Astrocyte (in vitro differentiated cells and primary cell): Measurements from ENCODE around the gene FILIP1L. TPM values are rescaled to one million over a fixed set of nuclear protein-coding genes. Genes with fewer than 3 reads are reported as not detected.

Experiments
- DNase-seq: peaks from one replicate; pipeline ENCODE4 v3.0.0-alpha.2; 2010; ENCODE audit warnings: low read depth
- FAIRE-seq: peaks from 2 replicates; lab custom pipeline; 2011; peaks lifted over from hg19 to GRCh38; lab: Jason Lieb, UNC
- H2AFZ ChIP-seq: 2 replicates; pipeline ENCODE4 v1.6.0; 2012; ENCODE audit warnings: low read depth, low read length, inconsistent platforms
- H3K27ac ChIP-seq: 2 replicates; pipeline ENCODE4 v1.5.1; 2011; ENCODE audit warnings: low read depth, low read length, inconsistent platforms
- H3K27me3 ChIP-seq: 2 replicates; pipeline ENCODE4 v1.6.0; 2011; ENCODE audit warnings: low read length, inconsistent platforms; ENCODE audit not compliant: insufficient read depth
- H3K36me3 ChIP-seq: 2 replicates; pipeline ENCODE4 v1.5.1; 2011; ENCODE audit warnings: low read length, inconsistent platforms; ENCODE audit not compliant: insufficient read depth
- H3K4me1 ChIP-seq: 2 replicates; pipeline ENCODE4 v1.5.1; 2011; ENCODE audit warnings: low read length, inconsistent platforms; ENCODE audit not compliant: insufficient read depth
- H3K4me2 ChIP-seq: 2 replicates; pipeline ENCODE4 v1.6.0; 2012; ENCODE audit warnings: low read length, inconsistent platforms
- H3K4me3 ChIP-seq: 2 replicates; pipeline ENCODE4 v1.5.1; 2011; ENCODE audit warnings: low read depth, mild to moderate bottlenecking, low read length, inconsistent platforms; ENCODE audit not compliant: insufficient read depth
- H3K79me2 ChIP-seq: 2 replicates; pipeline ENCODE4 v1.6.0; 2012; ENCODE audit warnings: mild to moderate bottlenecking, low read length, inconsistent platforms; ENCODE audit not compliant: insufficient read depth
- H3K9ac ChIP-seq: 2 replicates; pipeline ENCODE4 v1.6.0; 2012; ENCODE audit warnings: mild to moderate bottlenecking, low read length, inconsistent platforms
- H3K9me3 ChIP-seq: 2 replicates; pipeline ENCODE4 v1.5.1; 2012; ENCODE audit warnings: low read depth, mild to moderate bottlenecking, low read length, inconsistent platforms; ENCODE audit not compliant: insufficient read depth
- H4K20me1 ChIP-seq: 2 replicates; pipeline ENCODE4 v1.6.0; 2012; ENCODE audit warnings: low read length, inconsistent platforms; ENCODE audit not compliant: insufficient read depth
- H3K27ac Mint-ChIP-seq: one replicate; pipeline ENCODE4 v1.8.0; 2021; ENCODE audit warnings: mild to moderate bottlenecking, mixed read lengths; ENCODE audit not compliant: unreplicated experiment
- H3K27me3 Mint-ChIP-seq: one replicate; pipeline ENCODE4 v1.8.0; 2021; ENCODE audit warnings: low read depth, mixed read lengths; ENCODE audit not compliant: unreplicated experiment
- H3K36me3 Mint-ChIP-seq: one replicate; pipeline ENCODE4 v1.8.0; 2021; ENCODE audit warnings: low read depth, mixed read lengths; ENCODE audit not compliant: unreplicated experiment
- H3K4me1 Mint-ChIP-seq: one replicate; pipeline ENCODE4 v1.8.0; 2021; ENCODE audit warnings: low read depth, mixed read lengths; ENCODE audit not compliant: unreplicated experiment
- H3K4me3 Mint-ChIP-seq: one replicate; pipeline ENCODE4 v1.8.0; 2021; ENCODE audit warnings: mild to moderate bottlenecking, moderate library complexity, mixed read lengths; ENCODE audit not compliant: unreplicated experiment
- H3K9me3 Mint-ChIP-seq: one replicate; pipeline ENCODE4 v1.8.0; 2021; ENCODE audit warnings: mild to moderate bottlenecking, mixed read lengths; ENCODE audit not compliant: unreplicated experiment
- EZH2 ChIP-seq: IDR thresholded peaks from 2 replicates; pipeline ENCODE4 v1.6.1; 2012; ENCODE audit warnings: mild to moderate bottlenecking, low read length, inconsistent platforms; ENCODE audit not compliant: insufficient read depth
- total RNA-seq: library from RNA; stranded (reverse); gene quantifications from 2 replicates; pipeline ENCODE4 v1.2.1, GENCODE V29; 2021
- TF ChIP-seq, protein P1 (sequence below): IDR thresholded peaks from 2 replicates; pipeline ENCODE4 v1.5.1; 2011; ENCODE audit warnings: low read depth, mild to moderate bottlenecking, inconsistent platforms, low read length, moderate library complexity; ENCODE audit not compliant: insufficient read depth

FILIP1L gene
- total RNA-seq, 1 donor from 2014 or later = 209 TPM

DNA sequence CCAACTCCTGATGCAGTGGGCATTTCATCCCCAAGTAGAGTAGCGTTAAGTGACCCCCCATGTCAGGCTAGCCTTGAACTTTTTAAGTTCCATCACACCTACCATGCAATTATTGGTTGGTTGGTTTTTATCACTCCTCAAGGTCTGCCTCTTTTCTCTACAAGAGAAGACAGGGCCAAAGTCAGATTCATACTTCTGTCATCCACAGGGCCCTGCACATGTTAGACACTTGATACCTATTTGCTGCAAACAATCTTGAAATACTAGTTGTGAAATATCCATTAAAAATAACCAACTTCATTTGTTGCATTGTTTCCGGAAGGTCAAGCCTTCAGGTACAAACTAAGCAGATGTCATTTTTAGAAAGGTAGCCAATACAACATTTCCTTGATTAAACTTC lies 295.5 kb downstream of the FILIP1L start:
- H3K36me3 ChIP-seq = no peaks in the 10 kb centered on the region
- H3K9ac ChIP-seq = peak overlapping the region; percentile 86
- H3K9me3 Mint-ChIP-seq = no peaks in the 10 kb centered on the region
- H3K4me1 Mint-ChIP-seq = peaks cover 14% of the 10 kb centered on the region
- no peak overlapping the region for H2AFZ ChIP-seq
- H3K9me3 ChIP-seq = no peaks in the 10 kb centered on the region
- no peak for DNase-seq
- peak overlapping the region; percentile 84 for H3K4me2 ChIP-seq
- no peak overlapping the region for H3K27ac Mint-ChIP-seq
- H3K27me3 ChIP-seq = no peaks in the 10 kb centered on the region
- FAIRE-seq = no peak
- H3K4me3 ChIP-seq = peak overlapping the region; percentile 72
- H4K20me1 ChIP-seq = peaks cover 4% of the 10 kb centered on the region
- H3K79me2 ChIP-seq = peaks cover 36% of the 10 kb centered on the region
- H3K27ac ChIP-seq = no peak overlapping the region
- H3K36me3 Mint-ChIP-seq = peaks cover 5% of the 10 kb centered on the region
- no peak for TF ChIP-seq EZH2
- TF ChIP-seq, protein P1, sequence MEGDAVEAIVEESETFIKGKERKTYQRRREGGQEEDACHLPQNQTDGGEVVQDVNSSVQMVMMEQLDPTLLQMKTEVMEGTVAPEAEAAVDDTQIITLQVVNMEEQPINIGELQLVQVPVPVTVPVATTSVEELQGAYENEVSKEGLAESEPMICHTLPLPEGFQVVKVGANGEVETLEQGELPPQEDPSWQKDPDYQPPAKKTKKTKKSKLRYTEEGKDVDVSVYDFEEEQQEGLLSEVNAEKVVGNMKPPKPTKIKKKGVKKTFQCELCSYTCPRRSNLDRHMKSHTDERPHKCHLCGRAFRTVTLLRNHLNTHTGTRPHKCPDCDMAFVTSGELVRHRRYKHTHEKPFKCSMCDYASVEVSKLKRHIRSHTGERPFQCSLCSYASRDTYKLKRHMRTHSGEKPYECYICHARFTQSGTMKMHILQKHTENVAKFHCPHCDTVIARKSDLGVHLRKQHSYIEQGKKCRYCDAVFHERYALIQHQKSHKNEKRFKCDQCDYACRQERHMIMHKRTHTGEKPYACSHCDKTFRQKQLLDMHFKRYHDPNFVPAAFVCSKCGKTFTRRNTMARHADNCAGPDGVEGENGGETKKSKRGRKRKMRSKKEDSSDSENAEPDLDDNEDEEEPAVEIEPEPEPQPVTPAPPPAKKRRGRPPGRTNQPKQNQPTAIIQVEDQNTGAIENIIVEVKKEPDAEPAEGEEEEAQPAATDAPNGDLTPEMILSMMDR = no peak
- H3K4me1 ChIP-seq = peaks cover 6% of the 10 kb centered on the region
- peaks cover 4% of the 10 kb centered on the region for H3K27me3 Mint-ChIP-seq
- peak overlapping the region; percentile 97 for H3K4me3 Mint-ChIP-seq

DNA sequence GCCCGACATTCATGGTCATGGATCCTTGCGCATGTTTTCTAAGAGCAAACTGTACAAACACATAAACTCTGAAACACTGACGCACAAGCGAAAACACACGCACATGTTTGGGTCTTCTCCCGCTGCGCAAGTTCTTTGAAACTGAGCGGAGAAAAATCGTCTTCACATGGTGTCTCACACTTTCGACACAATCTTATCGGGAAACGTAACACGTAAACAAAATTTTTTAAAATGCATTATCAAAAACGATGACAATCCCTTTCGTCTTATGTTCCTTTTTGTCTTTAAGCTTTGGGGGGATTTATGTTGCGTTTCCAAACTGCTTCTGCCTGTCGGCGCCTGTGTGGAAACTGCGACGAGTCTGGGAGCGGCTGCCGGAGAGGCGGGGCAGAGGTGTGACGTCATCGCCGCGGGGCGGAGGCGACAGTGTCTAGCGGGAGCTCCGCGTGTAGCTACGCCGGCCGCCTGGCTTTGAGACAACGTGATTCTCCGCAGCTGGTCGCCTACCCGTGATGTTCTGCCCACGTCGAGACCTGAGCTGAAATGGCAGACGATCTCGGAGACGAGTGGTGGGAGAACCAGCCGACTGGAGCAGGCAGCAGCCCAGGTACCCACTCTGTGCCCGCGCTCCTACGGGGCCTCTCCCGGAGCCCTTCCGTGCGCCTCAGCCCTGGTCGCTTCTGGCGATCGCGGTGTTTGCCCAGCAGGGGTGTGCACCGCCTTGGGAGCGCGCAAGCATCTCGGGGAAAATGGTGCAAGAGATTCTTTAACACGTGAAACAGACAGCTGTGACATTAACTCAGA lies 296.7 kb downstream of the FILIP1L start, which contains the start of gene CMSS1:
Gene CMSS1, plus strand, starts transcription at position 426 of the 804 bp plus-strand sequence.
- no peaks in the 10 kb centered on the region for H4K20me1 ChIP-seq
- H3K9ac ChIP-seq = peak within 1 kb of the TSS; percentile 86
- peak within 1 kb of the TSS; percentile 93 for H3K27ac ChIP-seq
- H3K36me3 ChIP-seq = no peaks in the 10 kb centered on the region
- Mint-ChIP-seq H3K9me3 (no peaks in the 10 kb centered on the region), H3K4me3 (peak within 1 kb of the TSS; percentile 97), H3K36me3 (peaks cover 5% of the 10 kb centered on the region), H3K27ac (peak within 1 kb of the TSS; percentile 99), H3K4me1 (peaks cover 10% of the 10 kb centered on the region), H3K27me3 (peaks cover 4% of the 10 kb centered on the region)
- H2AFZ ChIP-seq = peak within 1 kb of the TSS; percentile 93
- H3K4me1 ChIP-seq = peaks cover 6% of the 10 kb centered on the region
- H3K9me3 ChIP-seq = no peaks in the 10 kb centered on the region
- H3K4me3 ChIP-seq = peak within 1 kb of the TSS; percentile 72
- H3K27me3 ChIP-seq = no peaks in the 10 kb centered on the region
- TF ChIP-seq EZH2 = no peak
- TF ChIP-seq, protein P1 = peak; percentile 18
- DNase-seq (peak; percentile 84), FAIRE-seq (no peak)
- H3K79me2 ChIP-seq = peaks cover 31% of the 10 kb centered on the region
- H3K4me2 ChIP-seq = peak within 1 kb of the TSS; percentile 84

DNA sequence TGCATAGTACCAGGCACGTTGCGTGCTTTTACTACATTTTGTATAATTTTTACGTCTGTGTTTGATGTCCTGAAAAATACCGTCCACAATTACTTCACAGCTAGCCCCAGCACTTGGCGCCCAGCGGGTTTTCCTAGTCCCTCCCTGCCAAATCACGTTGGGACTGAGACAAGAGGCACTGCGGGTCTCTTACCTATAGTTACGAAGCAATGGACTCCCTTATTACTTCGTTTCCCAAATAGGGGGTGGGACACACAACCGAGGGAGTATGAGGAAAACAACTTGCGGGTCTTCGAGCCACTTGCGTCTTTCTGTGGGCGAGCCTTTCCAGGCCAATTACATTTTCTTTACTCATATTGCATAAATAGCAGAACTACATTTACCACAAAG lies 297.3 kb downstream of the FILIP1L start:
- H3K27ac ChIP-seq = peak overlapping the region; percentile 93
- no peaks in the 10 kb centered on the region for H3K9me3 Mint-ChIP-seq

More for the DNA sequence above, 297.3 kb downstream of the FILIP1L start:
- Histone ChIP-seq H3K36me3 (no peaks in the 10 kb centered on the region), H2AFZ (peak overlapping the region; percentile 93), H3K9me3 (no peaks in the 10 kb centered on the region), H3K9ac (peak overlapping the region; percentile 86), H3K27me3 (no peaks in the 10 kb centered on the region), H4K20me1 (no peaks in the 10 kb centered on the region), H3K4me2 (peak overlapping the region; percentile 84), H3K4me3 (peak overlapping the region; percentile 72), H3K79me2 (peaks cover 28% of the 10 kb centered on the region), H3K4me1 (peaks cover 6% of the 10 kb centered on the region)
- FAIRE-seq = no peak
- peak overlapping the region; percentile 97 for H3K4me3 Mint-ChIP-seq
- H3K27ac Mint-ChIP-seq = peak overlapping the region; percentile 99
- peaks cover 9% of the 10 kb centered on the region for H3K27me3 Mint-ChIP-seq
- no peak for TF ChIP-seq EZH2
- TF ChIP-seq, protein P1 = no peak
- H3K4me1 Mint-ChIP-seq = peaks cover 10% of the 10 kb centered on the region
- DNase-seq = no peak
- H3K36me3 Mint-ChIP-seq = peaks cover 5% of the 10 kb centered on the region
